Prostate gland (tissue), 2 donors: ENCODE data around the gene NFIX.

ENCODE experiments used
- POLR2A ChIP-seq: fragments of 450-650 bp; IDR thresholded peaks from one replicate; pipeline ENCODE4 v1.6.1; 2016; ENCODE audit warnings: antibody characterized with exemption, mild to moderate bottlenecking
- TF ChIP-seq, protein P1 (sequence below), 4 experiments: fragments of 200-600 bp in 2 of 4; fragments of 450-650 bp in 2 of 4; sonication (generic) in 2 of 4; IDR thresholded peaks; 1 replicate in 3 of 4; 2 replicates in 1 of 4; pipeline ENCODE4 v1.5.1; 2016 to 2019; ENCODE audit warnings: antibody characterized with exemption in 4 of 4, mild to moderate bottlenecking in 2 of 4, moderate library complexity in 2 of 4

DNA sequence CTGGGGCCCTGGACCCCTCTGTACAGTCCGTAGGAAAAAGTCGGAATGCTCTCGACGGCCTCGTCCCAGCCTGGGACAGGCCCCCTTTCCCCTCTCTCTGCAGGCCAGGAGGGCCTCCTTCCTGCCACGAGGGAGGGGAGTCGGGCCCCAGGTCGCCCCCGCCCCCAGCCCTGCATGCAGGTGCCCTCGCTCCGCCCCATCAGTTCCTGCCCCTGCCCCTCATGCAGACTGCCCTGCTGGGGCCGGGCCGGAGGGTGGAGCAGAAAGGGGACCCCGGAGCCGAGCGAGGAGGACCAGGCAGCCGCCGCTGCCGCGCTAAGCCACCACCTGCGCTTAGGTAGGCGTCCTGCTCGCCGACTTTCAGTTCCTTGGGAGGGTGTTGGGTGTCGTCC, 100.1 kb downstream of the NFIX start:
- no peak for TF ChIP-seq POLR2A
- TF ChIP-seq, protein P1, sequence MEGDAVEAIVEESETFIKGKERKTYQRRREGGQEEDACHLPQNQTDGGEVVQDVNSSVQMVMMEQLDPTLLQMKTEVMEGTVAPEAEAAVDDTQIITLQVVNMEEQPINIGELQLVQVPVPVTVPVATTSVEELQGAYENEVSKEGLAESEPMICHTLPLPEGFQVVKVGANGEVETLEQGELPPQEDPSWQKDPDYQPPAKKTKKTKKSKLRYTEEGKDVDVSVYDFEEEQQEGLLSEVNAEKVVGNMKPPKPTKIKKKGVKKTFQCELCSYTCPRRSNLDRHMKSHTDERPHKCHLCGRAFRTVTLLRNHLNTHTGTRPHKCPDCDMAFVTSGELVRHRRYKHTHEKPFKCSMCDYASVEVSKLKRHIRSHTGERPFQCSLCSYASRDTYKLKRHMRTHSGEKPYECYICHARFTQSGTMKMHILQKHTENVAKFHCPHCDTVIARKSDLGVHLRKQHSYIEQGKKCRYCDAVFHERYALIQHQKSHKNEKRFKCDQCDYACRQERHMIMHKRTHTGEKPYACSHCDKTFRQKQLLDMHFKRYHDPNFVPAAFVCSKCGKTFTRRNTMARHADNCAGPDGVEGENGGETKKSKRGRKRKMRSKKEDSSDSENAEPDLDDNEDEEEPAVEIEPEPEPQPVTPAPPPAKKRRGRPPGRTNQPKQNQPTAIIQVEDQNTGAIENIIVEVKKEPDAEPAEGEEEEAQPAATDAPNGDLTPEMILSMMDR (IDR thresholded peaks at IDR 0.05): no peak
